AG10803 (cell line): ENCODE measurements around the gene ACTMAP.

Experiments used
- DNase-seq: peaks from one replicate; pipeline ENCODE4 v3.0.0; 2010; ENCODE audit warnings: low read depth
- H3K4me3 ChIP-seq: 2 replicates; pipeline ENCODE4 v1.5.1; 2011; ENCODE audit warnings: mild to moderate bottlenecking, low read length, control low read depth
- TF ChIP-seq, protein P1 (sequence below): conservative IDR thresholded peaks from 2 replicates; pipeline ENCODE4 v1.5.1; 2011; ENCODE audit warnings: mild to moderate bottlenecking, low read length, control low read depth, inconsistent platforms

The ACTMAP gene

DNA sequence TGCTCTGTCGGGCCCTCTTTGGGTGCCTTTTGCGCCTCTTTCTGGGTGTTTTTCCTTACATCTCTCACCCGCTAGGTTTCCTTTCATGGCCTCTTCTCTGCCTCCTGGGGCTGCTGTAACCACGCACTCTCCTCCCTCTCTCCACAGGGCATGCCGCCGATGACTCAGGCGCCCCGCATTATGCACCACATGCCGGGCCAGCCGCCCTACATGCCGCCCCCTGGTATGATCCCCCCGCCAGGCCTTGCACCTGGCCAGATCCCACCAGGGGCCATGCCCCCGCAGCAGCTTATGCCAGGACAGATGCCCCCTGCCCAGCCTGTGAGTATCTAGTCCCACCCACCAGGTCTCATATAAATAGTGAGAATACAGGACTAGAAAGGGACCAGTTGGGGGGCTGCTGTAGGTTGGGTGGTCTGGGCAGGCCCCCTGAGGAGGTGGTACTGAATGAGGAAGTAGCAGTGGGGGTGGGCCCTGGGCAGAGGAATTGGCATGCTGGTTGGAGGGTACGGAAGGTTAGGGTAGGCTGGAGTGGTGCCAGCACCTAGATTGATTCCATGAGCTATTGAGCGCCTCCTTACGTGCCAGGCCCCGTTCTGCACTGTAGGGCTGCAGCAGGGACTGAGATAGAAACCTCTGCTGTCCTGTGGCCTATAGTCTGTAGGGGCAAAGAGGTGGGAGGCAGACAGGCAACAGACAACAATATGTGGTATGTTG is 12.6 kb upstream of the ACTMAP start:
- DNase-seq: no peak
- no peak overlapping the region for H3K4me3 ChIP-seq
- TF ChIP-seq, protein P1, sequence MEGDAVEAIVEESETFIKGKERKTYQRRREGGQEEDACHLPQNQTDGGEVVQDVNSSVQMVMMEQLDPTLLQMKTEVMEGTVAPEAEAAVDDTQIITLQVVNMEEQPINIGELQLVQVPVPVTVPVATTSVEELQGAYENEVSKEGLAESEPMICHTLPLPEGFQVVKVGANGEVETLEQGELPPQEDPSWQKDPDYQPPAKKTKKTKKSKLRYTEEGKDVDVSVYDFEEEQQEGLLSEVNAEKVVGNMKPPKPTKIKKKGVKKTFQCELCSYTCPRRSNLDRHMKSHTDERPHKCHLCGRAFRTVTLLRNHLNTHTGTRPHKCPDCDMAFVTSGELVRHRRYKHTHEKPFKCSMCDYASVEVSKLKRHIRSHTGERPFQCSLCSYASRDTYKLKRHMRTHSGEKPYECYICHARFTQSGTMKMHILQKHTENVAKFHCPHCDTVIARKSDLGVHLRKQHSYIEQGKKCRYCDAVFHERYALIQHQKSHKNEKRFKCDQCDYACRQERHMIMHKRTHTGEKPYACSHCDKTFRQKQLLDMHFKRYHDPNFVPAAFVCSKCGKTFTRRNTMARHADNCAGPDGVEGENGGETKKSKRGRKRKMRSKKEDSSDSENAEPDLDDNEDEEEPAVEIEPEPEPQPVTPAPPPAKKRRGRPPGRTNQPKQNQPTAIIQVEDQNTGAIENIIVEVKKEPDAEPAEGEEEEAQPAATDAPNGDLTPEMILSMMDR: no peak

DNA sequence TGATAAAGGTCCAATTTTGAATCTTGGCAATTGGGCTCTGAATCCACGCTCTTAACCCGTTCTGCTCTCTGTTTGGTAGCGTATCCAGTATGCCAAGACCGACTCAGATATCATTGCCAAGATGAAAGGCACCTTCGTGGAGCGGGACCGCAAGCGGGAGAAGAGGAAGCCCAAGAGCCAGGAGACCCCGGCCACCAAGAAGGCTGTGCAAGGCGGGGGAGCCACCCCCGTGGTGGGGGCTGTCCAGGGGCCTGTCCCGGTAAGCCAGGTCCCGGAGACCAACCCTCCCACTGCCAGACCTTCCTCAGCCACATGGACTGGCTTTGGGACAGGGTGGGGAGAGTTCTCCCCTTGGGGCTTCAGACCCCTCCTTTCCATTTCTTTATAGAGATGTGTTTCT is 9.1 kb upstream of the ACTMAP start:
- DNase-seq: no peak
- TF ChIP-seq, protein P1: no peak
- H3K4me3 ChIP-seq: no peak overlapping the region

DNA sequence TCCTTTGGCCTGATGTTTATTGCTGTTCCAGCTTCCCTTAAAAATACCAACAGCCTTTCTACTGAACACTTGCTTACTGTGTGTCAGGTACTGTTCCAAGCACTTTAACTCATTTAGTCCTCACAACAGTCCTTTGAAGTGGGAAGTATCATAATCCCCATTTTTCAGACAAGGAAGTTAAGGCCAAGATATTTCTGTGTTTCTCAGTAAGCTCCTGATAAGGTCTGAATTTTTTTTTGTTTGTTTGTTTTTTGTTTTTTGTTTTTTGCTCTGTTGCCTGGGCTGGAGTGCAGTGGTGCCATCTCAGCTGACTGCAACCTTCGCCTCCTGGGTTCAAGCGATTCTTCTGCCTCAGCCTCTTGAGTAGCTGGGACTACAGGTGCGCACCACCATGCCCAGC is 8.2 kb upstream of the ACTMAP start:
- no peak overlapping the region for H3K4me3 ChIP-seq
- no peak for DNase-seq
- TF ChIP-seq, protein P1: no peak

DNA sequence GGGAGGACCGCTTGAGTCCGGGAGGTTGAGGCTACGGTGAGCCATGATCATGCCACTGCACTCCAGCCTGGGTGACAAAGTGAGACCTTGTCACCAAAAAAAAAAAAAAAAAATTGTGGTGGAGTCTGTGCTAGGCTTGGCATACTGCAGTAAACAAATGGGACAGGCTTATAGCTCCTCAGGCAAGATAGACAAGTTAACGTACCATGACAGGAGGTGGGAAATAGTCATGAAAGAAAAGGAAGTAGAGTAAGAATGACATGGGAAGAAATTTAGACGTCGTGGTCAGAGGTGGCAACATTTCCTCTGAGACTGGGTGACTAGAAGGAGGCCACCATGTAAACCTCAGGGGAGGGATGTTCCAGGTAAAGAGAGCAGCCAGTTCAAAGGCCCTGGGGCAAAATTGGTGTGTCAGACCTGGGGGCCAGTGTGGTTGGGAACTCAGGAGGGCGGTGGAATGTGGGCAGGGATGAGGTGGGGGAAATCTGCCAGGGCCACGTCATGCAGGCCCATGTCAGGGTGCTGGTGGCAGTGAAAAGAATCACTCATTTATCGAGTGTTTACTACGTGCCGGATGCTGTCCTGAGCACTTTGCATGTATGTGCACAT is 6.3 kb upstream of the ACTMAP start:
- no peak for DNase-seq
- TF ChIP-seq, protein P1: no peak
- H3K4me3 ChIP-seq: no peak overlapping the region

DNA sequence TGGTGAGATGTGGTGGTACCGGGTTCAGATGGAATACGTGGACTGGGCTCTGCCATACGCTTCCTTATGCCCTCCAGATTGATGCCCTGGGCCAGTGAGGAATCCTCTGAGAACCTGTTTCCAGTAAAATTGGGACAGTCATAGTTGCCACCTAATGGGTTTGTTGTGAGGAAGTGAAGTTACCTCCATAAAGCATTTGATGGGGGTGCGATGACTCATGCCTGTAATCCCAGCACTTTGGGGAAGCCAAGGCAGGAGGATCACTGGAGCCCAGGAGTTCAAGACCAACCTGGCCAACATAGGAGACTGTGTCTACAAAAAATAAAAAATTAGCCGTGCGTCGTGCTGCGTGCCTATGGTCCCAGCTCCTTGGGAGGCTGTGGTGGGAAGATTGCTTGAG is 5.5 kb upstream of the ACTMAP start:
- no peak for DNase-seq
- no peak overlapping the region for H3K4me3 ChIP-seq
- TF ChIP-seq, protein P1: no peak

DNA sequence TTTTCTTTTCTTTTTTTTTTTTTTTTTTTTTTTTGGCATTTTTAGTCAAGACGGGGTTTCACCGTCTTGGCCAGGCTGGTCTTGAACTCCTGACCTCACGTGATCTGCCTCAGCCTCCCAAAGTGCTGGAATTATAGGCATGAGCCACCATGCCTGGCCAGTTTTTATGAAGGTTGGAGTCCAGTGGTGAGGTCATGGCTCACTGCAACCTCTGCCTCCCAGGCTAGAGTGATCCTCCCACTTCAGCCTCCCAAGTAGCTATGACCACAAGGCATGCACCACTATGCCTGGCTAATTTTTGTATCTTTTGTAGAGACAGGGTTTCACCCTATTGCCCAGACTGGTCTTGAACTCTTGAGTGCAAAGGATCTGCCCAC is 5.0 kb upstream of the ACTMAP start:
- no peak overlapping the region for H3K4me3 ChIP-seq
- TF ChIP-seq, protein P1: no peak
- DNase-seq: no peak

DNA sequence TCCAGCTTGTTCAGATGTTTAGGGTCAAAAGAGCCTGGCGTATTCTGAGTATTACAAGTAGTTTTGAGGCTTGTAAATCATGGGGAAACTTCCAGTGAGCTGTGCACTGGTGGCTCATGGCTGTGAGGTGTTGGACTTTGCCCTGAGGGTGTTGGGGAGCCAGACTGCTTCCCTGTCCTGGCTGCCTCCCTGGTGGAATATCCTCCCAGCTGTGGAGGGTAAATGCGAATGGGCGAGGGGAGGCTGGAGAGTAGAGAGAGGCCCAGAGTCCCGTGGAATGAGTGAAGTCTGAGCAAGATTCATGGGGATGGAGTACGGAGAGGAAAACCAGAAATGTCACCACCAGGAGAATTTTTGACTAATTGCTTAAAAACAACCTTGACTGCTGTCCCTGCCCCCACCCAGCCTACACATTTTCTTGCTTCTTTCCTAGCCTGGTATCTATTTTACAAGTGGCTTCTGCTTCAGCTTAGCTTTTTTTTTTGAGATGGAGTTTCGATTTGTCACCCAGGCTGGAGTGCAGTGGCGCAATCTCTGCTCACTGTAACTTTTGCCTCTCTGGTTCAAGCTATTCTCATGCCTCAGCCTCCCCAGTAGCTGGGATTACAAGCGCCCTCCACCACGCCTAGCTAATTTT is 4.5 kb upstream of the ACTMAP start:
- no peak overlapping the region for H3K4me3 ChIP-seq
- peak; percentile 29 for DNase-seq
- TF ChIP-seq, protein P1: no peak
